ENCODE measurements around the gene LAMB1.
"Not testable (repeated sequence)": the region's sequence is repeated elsewhere in the genome, so short reads cannot be mapped to it uniquely, and the experiment has no call there.

The LAMB1 gene

DNA sequence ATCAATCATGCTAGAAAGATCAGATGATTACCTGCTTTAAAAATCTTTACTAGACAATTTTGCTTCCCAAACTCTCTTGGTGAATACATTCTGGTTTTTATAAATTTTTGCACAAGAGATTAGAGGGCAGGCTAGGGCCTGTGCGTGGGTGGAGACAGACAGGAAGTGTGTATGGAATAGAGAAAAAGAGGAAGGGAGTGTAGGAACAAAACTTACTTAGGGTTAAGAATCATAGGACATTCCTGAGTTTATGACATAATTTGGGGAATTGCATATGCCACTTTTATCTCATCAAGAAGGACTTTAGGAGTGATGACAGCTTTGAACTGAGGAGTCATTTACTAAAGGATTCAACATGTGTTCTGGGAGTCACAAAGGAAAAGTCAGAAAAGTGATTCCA is 31.3 kb downstream of the LAMB1 start:
- DNase-seq (ENCODE audit: low read depth in 3 of 3): no peak

DNA sequence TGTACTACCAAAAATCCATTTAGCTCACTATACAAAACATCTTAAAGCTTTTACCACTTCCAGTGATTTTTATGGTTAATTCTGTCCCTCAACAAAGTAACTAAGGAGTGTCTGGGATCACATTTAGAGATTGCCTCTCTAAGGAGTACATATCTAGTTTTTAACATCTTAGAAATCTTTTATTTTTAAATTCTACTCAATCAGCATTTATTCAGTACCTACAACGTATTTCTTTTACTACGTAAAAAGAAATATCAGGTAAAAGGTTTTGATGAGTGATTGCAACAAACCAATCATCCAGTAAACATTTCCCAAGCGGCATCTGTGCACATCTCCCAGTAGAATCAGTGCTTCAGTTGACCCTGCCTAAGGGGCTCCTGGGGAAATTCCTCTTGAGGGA is 31.9 kb downstream of the LAMB1 start:
- no peak for DNase-seq (ENCODE audit: low read depth in 3 of 3)

DNA sequence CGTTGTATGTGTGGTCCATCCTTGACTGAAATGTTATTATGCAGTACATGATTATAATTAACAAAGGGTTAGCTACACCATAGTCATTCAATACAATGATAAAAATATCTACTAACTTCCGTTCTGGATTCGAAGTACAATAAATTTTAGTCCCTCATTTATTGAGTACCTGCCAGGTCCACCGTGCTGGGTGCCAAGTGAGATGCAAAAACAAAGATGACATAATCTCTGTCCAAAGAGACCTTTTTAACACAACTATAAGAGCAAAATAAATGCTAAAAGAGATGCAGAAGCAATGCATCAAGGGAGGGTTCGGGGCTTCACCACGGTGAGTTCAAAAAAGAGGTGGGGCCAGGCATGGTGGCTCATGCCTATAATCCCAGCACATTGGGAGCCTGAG is 33.1 kb downstream of the LAMB1 start:
- DNase-seq (ENCODE audit: low read depth in 3 of 3): no peak

DNA sequence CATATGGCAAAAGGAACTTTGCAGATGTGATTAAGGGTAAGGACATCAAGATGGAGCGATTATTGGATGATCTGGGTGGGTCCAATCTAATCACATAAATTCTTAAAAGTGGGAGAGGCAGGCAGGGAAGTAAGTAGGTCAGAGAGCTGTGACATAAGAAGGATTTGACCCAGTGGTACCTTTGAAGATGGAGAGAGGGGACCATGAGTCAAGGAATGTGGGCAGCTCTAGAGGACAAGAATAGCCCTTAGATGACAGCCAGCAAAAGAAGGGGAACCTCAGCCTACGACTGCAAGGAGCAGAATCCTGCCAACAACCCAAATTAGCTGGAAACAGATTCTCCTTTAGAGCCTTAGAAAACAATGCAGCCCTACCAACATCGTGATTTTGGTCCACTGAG is 34.5 kb downstream of the LAMB1 start:
- DNase-seq (ENCODE audit: low read depth in 3 of 3): no peak

DNA sequence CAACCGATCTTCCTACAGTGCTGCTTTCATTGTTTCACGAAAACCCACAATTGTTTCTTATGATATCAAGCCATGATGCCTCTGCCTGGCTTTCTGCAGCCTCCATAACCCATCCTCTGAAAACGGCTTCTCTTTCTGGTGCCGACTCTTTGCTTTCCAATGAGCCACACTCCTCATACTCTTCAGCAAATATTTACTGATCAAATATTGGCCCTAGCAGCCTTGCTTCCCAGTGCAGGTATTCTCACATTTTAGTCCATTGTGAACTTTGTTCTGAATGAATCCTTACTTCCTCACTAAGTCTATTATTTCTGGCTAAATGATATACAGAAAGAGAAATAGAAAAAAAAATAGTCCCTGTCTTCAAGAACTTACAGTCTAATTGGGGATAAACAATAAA is 35.5 kb downstream of the LAMB1 start:
- DNase-seq (ENCODE audit: low read depth in 3 of 3): no peak

GRCh38 chr7:107966711-107967110 is 36.2 kb downstream of the LAMB1 start:
- no peak for DNase-seq (ENCODE audit: low read depth in 3 of 3)

DNA sequence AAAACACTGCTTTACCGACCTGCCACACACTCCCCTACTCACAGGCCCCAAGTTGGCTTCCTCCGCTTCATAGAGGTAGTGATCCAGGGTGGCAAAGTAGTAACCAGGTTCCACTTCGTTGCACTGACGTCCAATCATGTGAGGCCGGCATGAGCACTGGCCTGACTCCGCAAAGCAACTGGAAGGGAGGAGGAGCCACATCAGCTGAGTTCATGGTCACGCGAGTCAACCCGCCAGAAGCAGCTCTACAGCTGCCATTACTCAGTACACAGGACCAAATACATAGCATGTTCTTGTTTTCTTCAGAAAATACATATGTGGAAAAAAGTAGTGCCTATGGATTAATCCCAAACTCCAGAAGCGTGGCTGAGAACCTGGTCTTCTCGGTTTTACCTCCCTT is 38.5 kb downstream of the LAMB1 start:
- no peak for DNase-seq (ENCODE audit: low read depth in 3 of 3)

GRCh38 chr7:107962817-107963216 is 40.1 kb downstream of the LAMB1 start:
- no peak for DNase-seq (ENCODE audit: low read depth in 3 of 3)

- DNase-seq (ENCODE audit: low read depth in 3 of 3): no peak
Measured at GRCh38 chr7:107961405-107961804, 41.6 kb downstream of the LAMB1 start.

DNA sequence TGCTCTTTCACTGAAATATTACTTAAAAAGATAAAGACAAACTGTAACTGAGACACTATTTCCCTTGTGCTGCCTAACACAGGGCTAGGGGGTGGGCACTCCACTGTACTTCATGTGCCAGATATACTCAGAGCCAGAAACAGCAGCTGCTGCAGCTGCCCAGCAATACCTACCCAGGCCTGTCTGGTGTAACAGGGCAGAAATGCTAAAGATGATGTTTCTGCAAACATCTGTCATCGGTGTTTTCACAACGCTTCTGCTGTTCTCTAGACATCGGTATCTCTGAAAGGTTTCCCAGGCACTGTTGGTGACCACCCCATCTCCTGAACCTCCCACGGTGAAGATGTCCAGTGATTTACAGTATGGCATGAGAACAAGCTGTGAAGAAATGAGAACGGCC is 42.7 kb downstream of the LAMB1 start:
- no peak for DNase-seq (ENCODE audit: low read depth in 3 of 3)

GRCh38 chr7:107959527-107959898 is 43.4 kb downstream of the LAMB1 start:
- DNase-seq (ENCODE audit: low read depth in 3 of 3): no peak

DNA sequence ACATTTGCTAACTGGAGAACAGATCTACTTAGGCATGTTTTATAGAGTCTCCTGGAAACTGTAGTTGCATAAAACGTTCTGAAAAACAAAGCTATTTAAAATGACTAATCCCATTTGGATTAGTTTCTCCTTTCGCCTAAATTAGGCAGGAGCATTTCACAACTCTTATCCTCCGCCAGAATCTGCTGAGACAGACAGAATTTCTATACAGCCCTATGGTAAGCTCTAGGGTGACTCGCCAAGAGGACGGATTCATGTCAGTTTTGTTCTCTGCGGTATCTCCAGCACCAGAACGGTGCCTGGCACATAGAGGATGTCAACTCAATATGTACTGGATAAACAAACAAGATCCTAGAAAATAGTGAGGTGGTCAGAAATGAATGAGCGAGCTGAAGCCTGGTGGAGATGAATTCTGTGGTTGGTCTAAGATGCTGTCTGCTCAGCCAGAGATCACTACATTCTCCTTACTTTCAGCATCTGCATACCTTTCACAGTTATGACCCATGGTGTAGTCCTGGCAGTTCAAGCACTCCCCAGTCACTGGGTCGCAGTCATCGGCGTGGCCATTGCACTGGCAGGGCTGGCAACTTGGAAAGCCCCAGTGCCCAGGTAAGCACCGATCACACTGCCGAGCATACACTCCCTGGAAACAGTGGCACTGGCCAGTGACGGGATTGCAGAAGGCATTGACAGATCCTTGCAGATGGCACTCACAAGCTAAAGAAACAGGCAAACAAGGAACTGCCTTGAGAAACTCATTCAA is 44.0 kb downstream of the LAMB1 start:
- DNase-seq (ENCODE audit: low read depth in 3 of 3): no peak

- no peak for DNase-seq (ENCODE audit: low read depth in 3 of 3)
Measured at GRCh38 chr7:107957436-107957835, 45.5 kb downstream of the LAMB1 start.

DNA sequence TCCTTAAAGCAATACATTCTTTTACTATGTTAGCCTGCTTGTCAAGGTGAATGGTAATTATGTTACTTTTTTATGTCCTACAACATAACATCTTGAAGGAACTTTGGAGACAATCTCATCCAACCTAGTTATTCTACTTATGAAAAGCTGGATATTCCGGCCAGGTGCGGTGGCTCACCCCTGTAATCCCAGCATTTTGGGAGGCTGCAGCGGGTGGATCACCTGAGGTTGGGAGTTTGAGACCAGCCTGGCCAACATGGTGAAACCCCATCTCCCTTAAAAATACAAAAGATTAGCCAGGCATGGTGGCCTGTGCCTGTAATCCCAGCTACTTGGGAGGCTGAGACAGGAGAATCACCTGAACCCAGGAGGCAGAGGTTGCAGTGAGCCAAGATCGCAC is 46.0 kb downstream of the LAMB1 start:
- not testable (repeated sequence) for DNase-seq (ENCODE audit: low read depth in 3 of 3)

DNA sequence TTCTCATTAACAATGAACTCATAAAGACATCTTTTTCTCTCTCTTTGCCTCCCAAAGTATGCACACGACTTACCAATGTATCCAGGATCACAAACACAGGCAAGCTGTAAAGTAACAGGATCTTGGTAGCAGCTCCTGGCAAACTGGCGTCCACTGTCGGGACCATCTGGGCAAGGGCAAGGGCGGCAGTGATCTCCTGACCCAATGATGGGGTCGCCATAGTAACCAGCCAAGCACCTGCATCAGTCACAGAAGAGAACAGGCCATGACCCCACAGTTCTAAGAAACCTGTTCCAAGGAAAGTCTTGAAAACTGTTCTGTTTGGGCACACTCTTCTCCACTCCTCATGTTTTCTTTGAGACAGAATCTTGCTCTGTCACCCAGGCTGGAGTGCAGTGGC is 47.6 kb downstream of the LAMB1 start:
- DNase-seq (ENCODE audit: low read depth in 3 of 3): no peak

DNA sequence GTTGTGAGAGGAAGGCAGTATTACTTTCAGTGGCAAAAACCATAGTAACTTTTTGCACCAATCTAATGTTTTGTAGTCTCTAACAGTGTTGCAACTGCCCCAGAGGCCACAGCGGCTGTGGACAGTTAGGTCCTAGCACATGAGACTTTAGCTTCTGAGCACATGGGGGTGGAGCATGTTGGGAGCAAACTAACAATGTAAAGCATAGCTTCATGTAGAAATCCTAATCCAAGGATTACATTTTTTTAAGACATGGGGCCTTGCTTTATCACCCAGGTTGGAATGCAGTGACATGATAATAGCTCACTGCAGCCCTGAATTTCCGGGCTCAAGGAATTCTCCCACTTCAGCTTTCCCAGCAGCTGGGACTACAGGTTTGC is 49.0 kb downstream of the LAMB1 start:
- no peak for DNase-seq (ENCODE audit: low read depth in 3 of 3)

DNA sequence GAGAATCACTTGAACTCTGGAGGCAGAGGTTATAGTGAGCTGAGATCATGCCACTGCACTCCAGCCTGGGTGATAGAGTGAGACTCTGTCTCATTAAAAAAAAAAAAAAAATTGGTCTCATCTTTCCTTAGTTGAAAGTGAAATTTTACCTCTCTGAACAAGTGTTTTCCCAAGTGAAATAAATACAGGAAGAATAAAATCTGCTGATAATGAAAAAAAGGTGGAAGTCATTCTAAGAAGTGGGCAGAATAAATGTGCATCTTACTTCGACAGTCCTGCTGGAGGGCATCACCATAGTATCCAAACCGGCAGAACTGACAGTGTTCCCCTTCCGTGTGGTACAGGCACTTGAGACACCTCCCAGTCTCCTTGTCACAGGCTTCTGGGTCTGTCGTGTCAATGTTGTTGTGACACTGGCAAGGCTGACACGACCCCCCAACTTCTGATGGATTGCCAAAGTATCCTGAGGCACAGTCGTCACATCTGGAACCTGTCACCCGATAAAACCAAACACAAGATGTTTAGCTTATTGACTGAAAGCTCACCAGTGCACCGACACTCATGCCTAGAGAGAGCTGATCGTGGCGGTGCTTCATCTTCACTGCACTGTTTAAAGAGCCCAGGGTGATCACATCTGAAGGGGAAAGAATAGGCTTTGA is 49.6 kb downstream of the LAMB1 start:
- no peak for DNase-seq (ENCODE audit: low read depth in 3 of 3)

GRCh38 chr7:107951896-107952295 is 51.1 kb downstream of the LAMB1 start:
- no peak for DNase-seq (ENCODE audit: low read depth in 3 of 3)

DNA sequence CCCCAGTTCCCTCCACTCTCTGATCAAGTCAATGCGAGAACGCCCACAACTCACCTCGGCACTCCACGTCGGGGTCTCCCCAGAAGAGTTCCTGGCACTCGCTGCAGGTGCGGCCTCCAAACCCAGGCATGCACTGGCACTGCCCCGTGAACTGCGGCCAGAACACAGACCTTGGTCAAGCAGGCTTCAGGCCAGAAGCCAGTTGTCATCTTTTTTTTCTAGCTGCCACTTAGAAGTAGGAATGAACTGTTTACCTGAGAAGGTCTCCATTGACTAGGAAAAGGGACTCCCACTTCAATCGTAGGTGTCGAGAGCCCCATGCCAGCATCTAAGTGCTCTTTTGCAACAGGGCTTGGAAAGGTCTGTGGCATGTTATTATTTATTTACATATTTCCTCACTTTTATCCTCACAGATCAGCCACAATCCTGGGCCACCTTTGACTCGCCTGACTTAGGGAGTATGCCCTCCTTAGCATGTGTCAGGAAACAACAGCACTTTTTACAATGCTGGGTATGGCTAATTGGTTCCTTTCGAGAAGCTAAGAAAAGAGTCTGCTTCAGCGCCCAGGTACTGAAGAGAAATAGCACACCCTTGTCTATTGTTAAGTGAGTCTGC is 51.7 kb downstream of the LAMB1 start:
- DNase-seq (ENCODE audit: low read depth in 3 of 3): no peak

- DNase-seq (ENCODE audit: low read depth in 3 of 3): no peak
Measured at GRCh38 chr7:107949443-107949935, 53.5 kb downstream of the LAMB1 start.

DNA sequence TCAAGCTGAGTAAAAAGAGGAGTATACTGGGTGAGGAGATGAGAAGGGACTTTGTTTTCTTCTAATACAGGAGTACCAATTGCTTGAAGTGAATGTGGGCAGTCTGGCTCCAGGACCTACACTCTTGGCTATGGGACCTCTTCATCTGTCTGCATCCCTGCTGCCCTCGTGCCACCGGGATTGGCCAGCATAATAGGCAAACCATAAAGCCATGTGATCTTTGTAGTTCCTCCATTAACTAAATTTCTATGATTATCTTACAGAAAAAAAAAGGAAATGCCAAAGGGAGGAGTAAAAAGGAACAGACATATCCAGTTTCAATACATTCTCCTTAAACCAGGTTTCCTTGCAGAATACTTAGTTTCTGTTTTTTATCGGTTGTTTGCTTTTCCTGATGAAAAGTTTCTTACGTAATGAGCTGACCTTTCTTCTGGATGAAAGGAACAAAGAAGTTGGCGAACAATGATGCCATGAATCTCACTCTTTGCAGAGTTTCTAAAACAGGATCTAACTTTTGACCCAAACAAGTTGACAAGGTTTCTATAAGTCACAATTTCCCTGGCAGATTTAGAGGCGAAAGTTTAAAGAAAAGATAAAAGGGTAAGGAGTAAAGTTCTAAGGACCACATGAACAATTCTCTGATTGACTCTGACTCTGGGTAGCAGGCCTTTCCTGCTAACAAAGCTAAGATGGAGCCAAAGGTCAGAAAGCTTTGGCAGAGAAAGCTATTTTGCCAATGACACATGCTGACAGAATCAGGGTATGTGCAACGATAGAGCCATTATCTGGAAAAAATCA is 54.1 kb downstream of the LAMB1 start:
- no peak for DNase-seq (ENCODE audit: low read depth in 3 of 3)

DNA sequence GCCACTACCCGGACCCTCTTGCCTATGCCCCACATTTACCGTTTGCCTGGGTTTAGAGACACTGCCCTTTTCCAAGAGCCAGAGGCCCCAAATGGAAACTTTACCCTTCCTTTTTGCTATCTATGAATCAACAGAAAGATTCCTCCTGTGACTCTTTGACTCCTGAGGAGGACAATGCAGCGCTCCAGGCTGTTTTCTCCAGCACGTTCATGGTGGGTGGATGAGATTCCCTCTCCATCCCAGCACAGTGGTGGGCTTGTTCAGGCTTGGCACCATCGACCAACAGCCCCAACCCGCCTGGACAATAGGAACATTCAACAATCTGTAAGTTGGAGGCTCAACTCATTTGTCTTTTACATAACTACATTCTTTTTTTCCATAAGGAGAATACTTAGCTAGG is 56.1 kb downstream of the LAMB1 start:
- no peak for DNase-seq (ENCODE audit: low read depth in 3 of 3)

Measured in stimulated activated CD4-positive, alpha-beta T cell treated with anti-CD3 and anti-CD28 coated beads, TNF-alpha, amount 100 ng/mL, for 24 hours (primary cell).